ENCODE data around the gene FAM241B. TPM values are rescaled to one million over a fixed set of nuclear protein-coding genes. Genes with fewer than 3 reads are reported as not detected.

FAM241B gene
- total and polyA plus RNA-seq, 10 of the 15 experiments (the other 5 are each of a cell fraction or from before 2014, with no cell fraction given), result 0.09 to 0.99 (median 0.24) TPM

GRCh38 chr10:69629897-69630650 lies at the start of gene FAM241B (continued):
- no peak for TF ChIP-seq PAX5 (IDR thresholded peaks at IDR 0.05; ENCODE audit: borderline replicate concordance, low read depth, low read length)
- TF ChIP-seq IKZF1 (conservative IDR thresholded peaks at IDR 0.05), result peak; percentile 62
- no peak for TF ChIP-seq NR2C2 (IDR thresholded peaks at IDR 0.05; ENCODE audit: borderline replicate concordance, control insufficient read depth, insufficient read length, low read depth)
- TF ChIP-seq POLR2A (IDR thresholded peaks at IDR 0.05; ENCODE audit: low read depth, low read length), result peak; percentile 44; the same call in 1 of the 2 replicates
- TF ChIP-seq SRF (IDR thresholded peaks at IDR 0.05; ENCODE audit: low read depth in 2 of 2, low read length in 2 of 2), result no peak
- no peak for TF ChIP-seq FOXK2 (IDR thresholded peaks at IDR 0.05)
- 0 out of 2 replicates have a peak, but pooled peaks have one; percentile 25 for TF ChIP-seq RAD21 (IDR thresholded peaks at IDR 0.05; ENCODE audit: insufficient read depth, low read depth, low read length)
- no peak for TF ChIP-seq PAX8 (IDR thresholded peaks at IDR 0.05)
- no peak for TF ChIP-seq TCF3 (IDR thresholded peaks at IDR 0.05; ENCODE audit: borderline replicate concordance, insufficient read depth, low read depth, low read length)

- in situ Hi-C loops (cut with MboI), result no loop called here
- SMC1A ChIA-PET (ENCODE audit: uncharacterized antibody, unreplicated experiment), result no interaction called here
Measured at GRCh38 chr10:69580435-69580834, 49.6 kb upstream of the FAM241B start.

More at GRCh38 chr10:69580435-69580834, 49.6 kb upstream of the FAM241B start:
- ChIA-PET RAD21 (ENCODE audit: unreplicated experiment) (no interaction called here), CTCF (no interaction called here), POLR2A (no interaction called here)
- Histone ChIP-seq H2AFZ (ENCODE audit: control insufficient read depth, low read depth, low read length) (no peak overlapping the region), H3K27ac (ENCODE audit: control insufficient read depth, insufficient read depth) (no peak overlapping the region), H3K27me3 (replicated peaks in 1 of 2; ENCODE audit: control insufficient read depth in 2 of 2, insufficient read depth in 2 of 2, low read length in 1 of 2) (peaks cover 0 to 4% of the 10 kb centered on the region in 2 experiments; a peak in 2 of 4 replicates), H3K4me1 (ENCODE audit: control insufficient read depth, insufficient read depth, low read length) (no peaks in the 10 kb centered on the region), H3K9ac (ENCODE audit: control insufficient read depth, insufficient read depth, low read length) (no peak overlapping the region), H3K9me3 (replicated peaks; ENCODE audit: control insufficient read depth, insufficient read depth, low read length) (no peaks in the 10 kb centered on the region), H3K4me3 (no peak overlapping the region), H3K4me2 (ENCODE audit: control insufficient read depth, insufficient read depth) (no peak overlapping the region), H4K20me1 (ENCODE audit: control insufficient read depth, insufficient read depth) (no peaks in the 10 kb centered on the region), H3K79me2 (ENCODE audit: control insufficient read depth, insufficient read depth, low read length) (no peaks in the 10 kb centered on the region), H3K36me3 (ENCODE audit: control insufficient read depth in 2 of 2, insufficient read depth in 2 of 2, low read length in 1 of 2) (no peaks in the 10 kb centered on the region)
- intact Hi-C loops (cut with micrococcal nuclease; ENCODE audit: unreplicated experiment), result no loop called here
- DNase-seq (ENCODE audit: low read depth, low spot score), result no peak
- 12% methylated on average over 5 of the region's 5 CpGs for WGBS (ENCODE audit: insufficient coverage, insufficient replicate concordance, low lambda C conversion rate, missing lambda C conversion rate)
- BruUV-seq (replicated peaks), result no TSS peak
- ATAC-seq, result no peak
- FAIRE-seq, result no peak
- TF ChIP-seq BCL11A (IDR thresholded peaks at IDR 0.05; ENCODE audit: low read depth, low read length), result no peak
- no peak for TF ChIP-seq POLR2AphosphoS5 (IDR thresholded peaks at IDR 0.05; ENCODE audit: low read length)
- no peak for TF ChIP-seq NFYB (IDR thresholded peaks at IDR 0.05; ENCODE audit: insufficient read depth, low read depth, low read length)
- no peak for TF ChIP-seq HDAC6 (IDR thresholded peaks at IDR 0.05; ENCODE audit: unreplicated experiment)
- no peak for TF ChIP-seq NBN (IDR thresholded peaks at IDR 0.05)
- TF ChIP-seq ASH2L (IDR thresholded peaks at IDR 0.05; ENCODE audit: borderline replicate concordance, low read depth), result no peak
- no peak for TF ChIP-seq SPI1 (IDR thresholded peaks at IDR 0.05; ENCODE audit: borderline replicate concordance, insufficient read depth, low read depth, low read length)
- no peak for TF ChIP-seq IRF4 (IDR thresholded peaks at IDR 0.05; ENCODE audit: low read depth, low read length)
- no peak for TF ChIP-seq HCFC1 (IDR thresholded peaks at IDR 0.05; ENCODE audit: low read length)

Measured in GM12878 (cell line).